ENCODE measurements around the gene TBC1D5. TPM values are rescaled to one million over a fixed set of nuclear protein-coding genes. Genes with fewer than 3 reads are reported as not detected.

Gene TBC1D5
- total RNA-seq, 4 donors from 2014 or later, result 29.2 to 114 (median 53.4) TPM

GRCh38 chr3:17508180-17508752 lies 234.2 kb downstream of the TBC1D5 start:
- Histone ChIP-seq H3K27ac (no peak overlapping the region), H3K27me3 (no peaks in the 10 kb centered on the region), H3K9me3 (no peaks in the 10 kb centered on the region), H3K4me3 (no peak overlapping the region), H3K36me3 (no peaks in the 10 kb centered on the region), H3K4me1 (no peaks in the 10 kb centered on the region)
- no peak for DNase-seq
- TF ChIP-seq POLR2A (IDR thresholded peaks at IDR 0.05) (no peak), CTCF (IDR thresholded peaks at IDR 0.05) (no peak)

GRCh38 chr3:17507480-17507879 lies 235.0 kb downstream of the TBC1D5 start:
- TF ChIP-seq CTCF (IDR thresholded peaks at IDR 0.05) (no peak), POLR2A (IDR thresholded peaks at IDR 0.05) (no peak)
- no peak for DNase-seq

GRCh38 chr3:17505856-17506255 lies 236.6 kb downstream of the TBC1D5 start:
- H3K36me3 ChIP-seq, result no peaks in the 10 kb centered on the region
- H3K9me3 ChIP-seq, result no peaks in the 10 kb centered on the region
- TF ChIP-seq POLR2A (IDR thresholded peaks at IDR 0.05), result no peak
- TF ChIP-seq CTCF (IDR thresholded peaks at IDR 0.05), result no peak
- H3K4me3 ChIP-seq, result no peak overlapping the region
- DNase-seq, result no peak
- no peaks in the 10 kb centered on the region for H3K27me3 ChIP-seq
- no peak overlapping the region for H3K27ac ChIP-seq
- no peaks in the 10 kb centered on the region for H3K4me1 ChIP-seq

More at GRCh38 chr3:17507480-17507879, 235.0 kb downstream of the TBC1D5 start:
- Histone ChIP-seq H3K9me3 (no peaks in the 10 kb centered on the region), H3K27me3 (no peaks in the 10 kb centered on the region), H3K4me3 (no peak overlapping the region), H3K36me3 (no peaks in the 10 kb centered on the region), H3K4me1 (no peaks in the 10 kb centered on the region), H3K27ac (no peak overlapping the region)

- H3K4me1 ChIP-seq, result no peaks in the 10 kb centered on the region
- no peaks in the 10 kb centered on the region for H3K9me3 ChIP-seq
- H3K4me3 ChIP-seq, result no peak overlapping the region
- H3K27me3 ChIP-seq, result no peaks in the 10 kb centered on the region
- TF ChIP-seq POLR2A (IDR thresholded peaks at IDR 0.05) (no peak), CTCF (IDR thresholded peaks at IDR 0.05) (no peak)
- no peak overlapping the region for H3K27ac ChIP-seq
- no peak for DNase-seq
- H3K36me3 ChIP-seq, result no peaks in the 10 kb centered on the region
These were observed 240.7 kb downstream of the TBC1D5 start for GRCh38 chr3:17501745-17502144.

- Histone ChIP-seq H3K4me3 (no peak overlapping the region), H3K4me1 (no peaks in the 10 kb centered on the region)
- TF ChIP-seq POLR2A (IDR thresholded peaks at IDR 0.05), result no peak
- no peak for TF ChIP-seq CTCF (IDR thresholded peaks at IDR 0.05)
These were observed 241.8 kb downstream of the TBC1D5 start for GRCh38 chr3:17500618-17501017.

More at GRCh38 chr3:17500618-17501017, 241.8 kb downstream of the TBC1D5 start:
- Histone ChIP-seq H3K27me3 (no peaks in the 10 kb centered on the region), H3K27ac (no peak overlapping the region), H3K9me3 (no peaks in the 10 kb centered on the region), H3K36me3 (no peaks in the 10 kb centered on the region)
- no peak for DNase-seq
